HG03139 (cell line): Measurements from ENCODE around the gene KANK2.
"Not testable (repeated sequence)": the region's sequence is repeated elsewhere in the genome, so short reads cannot be mapped to it uniquely, and the experiment has no call there.

ENCODE experiments used
- ATAC-seq: cut with Tn5 transposase; IDR thresholded peaks from one replicate; pipeline ENCODE4 v1.9.1; 2021; ENCODE audit not compliant: unreplicated experiment

Gene KANK2

DNA sequence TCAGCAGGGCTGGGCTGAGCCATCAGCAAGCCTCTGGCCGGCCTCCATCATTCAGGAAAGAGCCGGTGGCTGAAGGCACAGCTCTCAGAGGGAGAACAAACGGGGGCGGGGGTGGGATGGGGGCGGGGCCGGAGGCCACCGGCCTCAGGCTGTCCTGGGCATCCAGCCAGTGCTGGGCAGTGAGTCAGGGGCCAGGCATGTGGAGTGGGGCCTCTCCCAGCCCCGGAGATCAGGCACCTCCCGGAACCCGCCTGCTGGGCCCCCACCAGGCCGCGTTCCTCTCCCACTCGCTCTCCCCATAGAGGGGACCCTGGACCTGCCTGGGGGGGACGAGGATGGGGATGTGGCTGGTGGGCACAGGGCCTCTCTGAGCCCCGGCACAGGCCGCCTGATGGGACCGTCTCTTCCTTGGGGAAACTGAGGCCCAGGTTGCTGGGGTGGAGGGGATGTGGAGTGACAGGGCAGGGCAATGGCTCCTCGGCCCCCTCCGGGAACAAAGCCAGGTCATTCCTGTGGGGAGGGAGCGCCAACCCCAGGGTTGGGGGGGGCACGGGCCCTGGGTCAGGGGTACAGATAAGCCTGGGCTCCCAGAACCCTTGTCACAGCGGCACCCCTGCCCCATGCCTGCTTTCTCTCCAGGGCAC, 54.7 kb downstream of the KANK2 start:
- ATAC-seq, result no peak

DNA sequence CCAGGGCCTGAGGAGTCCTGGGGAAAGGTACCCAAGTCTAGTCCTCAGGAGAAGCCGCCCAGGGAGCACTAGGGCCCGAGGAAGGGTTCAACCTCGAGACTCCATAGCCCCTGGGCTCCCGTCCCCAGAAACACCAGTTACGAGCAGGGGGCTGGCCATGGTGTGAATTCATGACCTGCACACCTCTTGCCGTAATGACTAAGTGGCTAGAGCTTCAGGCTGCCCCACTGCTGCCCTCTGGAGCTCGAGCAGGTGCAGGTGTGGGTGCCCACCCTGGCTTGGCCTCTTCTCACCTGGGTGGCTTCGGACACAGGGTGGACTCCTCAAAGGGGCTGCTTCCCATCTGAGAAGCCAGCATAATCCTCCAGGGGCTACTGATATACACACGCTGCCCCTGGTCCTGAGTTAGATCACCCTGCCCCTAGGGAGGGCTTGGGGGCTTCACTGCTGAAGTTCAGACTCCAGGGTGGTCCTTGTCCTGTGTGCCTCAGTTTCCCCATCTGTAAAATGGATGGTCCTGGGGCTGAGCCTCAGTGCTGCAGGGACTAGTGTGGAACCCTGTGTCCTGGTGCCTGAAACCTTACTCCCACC, 55.3 kb downstream of the KANK2 start:
- no peak for ATAC-seq

DNA sequence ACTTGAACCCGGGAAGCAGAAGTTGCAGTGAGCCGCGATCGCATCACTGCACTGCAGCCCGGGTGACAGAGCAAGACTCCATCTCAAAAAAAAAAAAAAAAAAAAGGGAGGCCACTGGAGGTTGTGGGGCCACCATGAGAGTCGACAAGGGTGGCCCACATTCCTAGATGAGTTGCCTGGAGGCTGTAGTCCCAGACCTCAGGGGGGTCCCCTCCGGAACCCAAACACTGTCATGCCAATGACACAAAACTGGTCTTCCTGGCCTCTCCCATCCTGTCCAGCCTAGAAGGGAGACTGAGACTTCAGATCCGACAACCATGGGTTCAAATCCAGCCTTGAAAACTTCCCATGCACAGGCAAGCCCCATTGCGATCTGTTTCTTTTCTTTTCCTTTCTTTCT, 56.4 kb downstream of the KANK2 start:
- ATAC-seq, result no peak

DNA sequence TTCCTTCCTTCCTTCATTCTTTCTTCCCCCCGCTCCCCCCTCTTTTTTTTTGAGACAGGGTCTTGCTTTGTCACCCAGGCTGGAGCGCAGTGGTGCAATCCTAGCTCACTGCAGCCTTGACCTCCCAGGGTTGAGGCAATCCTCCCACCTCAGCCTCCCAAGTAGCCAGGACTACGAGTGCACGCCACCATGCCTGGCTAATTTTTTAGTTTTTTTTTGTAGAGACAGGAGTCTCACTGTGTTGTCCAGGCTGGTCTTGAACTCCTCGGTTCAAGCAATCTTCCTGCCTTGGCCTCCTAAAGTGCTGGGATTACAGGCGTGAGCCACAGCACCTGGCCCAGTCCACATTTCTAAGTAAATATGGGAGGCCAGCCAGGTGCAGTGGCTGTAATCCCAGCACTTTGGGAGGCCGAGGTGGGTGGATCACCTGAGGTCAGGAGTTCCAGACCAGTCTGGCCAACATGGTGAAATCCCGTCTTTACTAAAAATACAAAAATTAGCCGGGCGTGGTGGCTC, 57.3 kb downstream of the KANK2 start:
- not testable (repeated sequence) for ATAC-seq

DNA sequence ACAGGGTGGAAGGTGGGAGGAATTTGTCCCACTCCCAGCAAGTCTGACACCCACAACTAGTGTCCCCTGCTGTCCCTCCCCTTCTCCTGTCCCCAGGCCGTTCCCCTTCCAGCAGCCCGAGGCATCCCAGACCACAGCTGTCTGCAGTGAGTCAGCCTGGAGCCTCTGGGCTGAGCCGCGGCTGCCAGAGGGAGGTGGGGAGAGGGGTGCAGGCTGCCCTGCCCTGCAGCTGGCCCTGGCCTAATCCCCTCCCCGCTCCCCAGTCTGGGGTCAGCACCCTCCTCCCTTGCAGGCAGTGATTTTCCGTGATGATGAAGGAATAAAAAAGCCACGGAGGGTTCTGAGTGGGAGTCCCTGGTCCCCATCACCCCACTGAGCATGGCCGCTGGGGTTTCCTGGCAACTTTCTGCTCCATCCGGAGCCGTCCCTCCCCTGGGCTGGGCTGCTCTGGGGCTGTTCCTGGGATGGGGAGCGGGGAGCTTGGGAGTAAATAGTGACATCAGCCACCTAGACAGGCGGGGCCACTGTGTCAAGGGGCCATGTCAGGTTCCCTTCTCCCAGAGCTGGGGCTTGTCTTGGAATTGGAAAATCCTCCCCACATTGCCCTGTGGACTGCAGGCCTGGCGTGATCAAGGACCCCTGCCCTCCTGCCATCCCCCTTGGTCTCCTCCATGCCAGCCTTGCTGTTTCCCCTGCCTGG, 58.6 kb downstream of the KANK2 start:
- no peak for ATAC-seq

DNA sequence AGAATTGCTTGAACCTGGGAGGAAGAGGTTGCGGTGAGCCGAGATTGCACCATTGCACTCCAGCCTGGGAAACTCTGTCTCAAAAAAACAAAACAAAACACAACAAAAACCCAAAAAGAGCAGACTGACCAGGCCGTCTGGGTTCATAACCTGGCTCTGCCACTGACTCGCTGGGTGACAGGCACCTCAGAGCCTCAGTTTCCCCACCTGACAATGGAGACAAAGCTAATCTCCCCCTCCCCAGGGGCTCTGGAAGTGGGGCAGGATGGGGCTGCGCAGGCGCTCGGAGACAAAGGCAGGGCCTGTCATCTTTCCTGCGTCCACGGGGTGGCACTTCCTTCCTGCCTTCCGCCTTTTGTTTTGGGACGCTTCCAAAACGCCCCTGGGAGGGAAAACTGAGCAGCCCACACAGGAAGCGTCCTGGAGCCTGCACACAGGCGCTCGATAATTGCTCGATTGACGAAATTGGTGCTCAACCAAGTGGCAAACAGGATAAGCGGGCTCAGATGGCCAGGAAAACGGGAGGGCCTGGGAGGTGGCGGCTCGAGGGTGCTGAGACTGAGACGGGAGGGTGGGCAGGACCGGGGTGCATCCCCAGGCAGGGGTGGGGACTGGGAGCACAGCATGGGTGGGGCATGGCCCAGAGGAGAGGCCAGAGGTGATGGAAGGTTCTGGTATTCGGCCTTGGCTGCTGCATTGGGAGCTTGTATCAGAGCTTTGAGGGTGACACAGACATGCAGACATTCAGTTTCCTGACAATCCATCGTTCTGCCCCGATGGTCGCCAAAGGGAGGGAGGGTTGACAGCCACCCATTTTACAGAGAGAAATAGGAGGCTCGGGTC, 59.6 kb downstream of the KANK2 start:
- ATAC-seq, result no peak

DNA sequence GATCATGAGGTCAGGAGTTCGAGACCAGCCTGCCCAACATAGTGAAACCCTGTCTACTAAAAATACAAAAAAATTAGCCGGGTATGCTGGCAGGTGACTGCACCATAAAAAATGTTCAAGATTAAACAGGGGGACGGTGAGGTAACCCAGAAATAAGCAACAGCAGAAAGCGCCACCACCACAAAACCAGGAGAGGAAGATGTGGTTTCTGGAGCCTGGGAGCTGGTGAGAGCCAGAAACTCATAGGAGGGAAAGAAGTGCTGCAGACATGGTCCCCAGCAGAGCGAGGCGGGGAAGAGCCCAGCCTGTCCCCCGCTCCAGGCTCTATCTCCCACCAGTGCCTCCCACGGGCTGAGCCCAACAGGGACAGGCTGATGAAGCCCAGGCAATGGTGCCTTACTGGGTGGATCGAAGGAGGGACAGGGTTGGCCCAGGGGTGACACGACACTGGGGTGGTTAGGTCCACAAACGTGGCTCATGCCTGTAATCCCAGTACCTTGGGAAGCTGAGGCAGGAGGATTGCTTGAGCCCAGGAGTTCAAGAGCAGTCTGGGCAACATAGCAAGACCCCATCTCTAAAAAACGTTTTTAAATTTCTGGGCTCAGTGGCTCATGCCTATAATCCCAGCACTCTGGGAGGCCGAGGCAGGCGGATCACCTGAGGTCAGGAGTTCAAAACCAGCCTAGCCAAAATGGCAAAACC, 60.8 kb downstream of the KANK2 start:
- no peak for ATAC-seq

DNA sequence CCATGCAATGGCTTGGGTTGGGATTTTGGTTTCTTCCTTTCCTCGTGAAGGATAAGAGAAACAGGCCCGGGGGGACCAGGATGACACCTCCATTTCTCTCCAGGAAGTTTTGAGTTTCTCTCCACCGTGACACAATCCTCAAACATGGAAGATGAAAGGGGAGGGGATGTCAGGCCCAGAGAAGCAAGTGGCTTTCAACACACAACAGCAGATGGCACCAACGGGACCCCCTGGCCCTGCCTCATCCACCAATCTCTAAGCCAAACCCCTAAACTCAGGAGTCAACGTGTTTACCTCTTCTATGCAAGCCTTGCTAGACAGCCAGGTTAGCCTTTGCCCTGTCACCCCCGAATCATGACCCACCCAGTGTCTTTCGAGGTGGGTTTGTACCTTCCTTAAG, 65.9 kb downstream of the KANK2 start:
- no peak for ATAC-seq

DNA sequence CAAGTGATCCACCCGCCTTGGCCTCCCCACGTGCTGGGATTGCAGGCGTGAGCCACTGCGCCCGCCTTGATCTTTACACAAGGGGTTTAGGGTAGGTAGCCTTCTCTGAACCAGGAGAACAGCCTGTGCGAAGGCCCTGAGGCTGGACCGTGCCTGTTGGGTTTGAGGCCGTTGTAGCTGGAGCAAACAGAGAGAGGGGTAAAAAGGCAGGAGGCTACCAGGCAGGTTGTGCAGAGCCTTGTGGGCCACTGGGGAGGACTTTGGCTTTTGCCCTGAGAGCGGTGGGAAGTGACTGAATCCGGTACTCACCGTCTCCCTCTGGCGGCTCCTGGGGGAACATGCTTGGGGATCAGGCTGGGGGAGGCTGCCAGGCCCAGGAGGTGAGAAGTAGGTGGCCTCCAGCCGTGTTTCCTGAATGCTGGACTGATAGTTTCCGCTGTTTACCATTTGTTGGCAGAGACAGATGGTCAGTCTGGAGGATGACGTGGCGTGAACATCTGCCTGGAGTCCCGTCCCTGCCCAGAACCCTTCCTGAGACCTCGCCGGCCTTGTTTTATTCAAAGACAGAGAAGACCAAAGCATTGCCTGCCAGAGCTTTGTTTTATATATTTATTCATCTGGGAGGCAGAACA, 66.4 kb downstream of the KANK2 start:
- ATAC-seq, result no peak

DNA sequence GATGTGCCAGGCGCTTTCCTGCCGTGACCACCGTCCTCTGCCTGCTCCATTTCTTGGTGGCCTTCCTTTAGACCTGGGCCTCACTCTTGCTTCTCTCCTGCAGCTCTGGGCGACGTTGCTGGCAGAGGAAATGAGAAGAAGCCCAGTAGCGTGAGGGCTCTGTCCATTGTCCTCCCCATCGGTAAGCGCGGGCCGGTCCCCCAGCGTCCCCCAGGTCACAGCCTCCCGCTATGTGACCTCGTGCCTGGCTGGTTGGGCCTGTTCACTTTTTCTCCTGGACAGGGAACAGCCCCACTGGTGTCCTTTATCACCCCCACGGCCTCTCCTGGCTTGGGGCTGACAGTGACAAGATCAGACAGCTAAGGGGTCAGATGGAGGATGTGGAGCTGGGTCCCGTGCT, 69.4 kb downstream of the KANK2 start:
- ATAC-seq, result no peak

DNA sequence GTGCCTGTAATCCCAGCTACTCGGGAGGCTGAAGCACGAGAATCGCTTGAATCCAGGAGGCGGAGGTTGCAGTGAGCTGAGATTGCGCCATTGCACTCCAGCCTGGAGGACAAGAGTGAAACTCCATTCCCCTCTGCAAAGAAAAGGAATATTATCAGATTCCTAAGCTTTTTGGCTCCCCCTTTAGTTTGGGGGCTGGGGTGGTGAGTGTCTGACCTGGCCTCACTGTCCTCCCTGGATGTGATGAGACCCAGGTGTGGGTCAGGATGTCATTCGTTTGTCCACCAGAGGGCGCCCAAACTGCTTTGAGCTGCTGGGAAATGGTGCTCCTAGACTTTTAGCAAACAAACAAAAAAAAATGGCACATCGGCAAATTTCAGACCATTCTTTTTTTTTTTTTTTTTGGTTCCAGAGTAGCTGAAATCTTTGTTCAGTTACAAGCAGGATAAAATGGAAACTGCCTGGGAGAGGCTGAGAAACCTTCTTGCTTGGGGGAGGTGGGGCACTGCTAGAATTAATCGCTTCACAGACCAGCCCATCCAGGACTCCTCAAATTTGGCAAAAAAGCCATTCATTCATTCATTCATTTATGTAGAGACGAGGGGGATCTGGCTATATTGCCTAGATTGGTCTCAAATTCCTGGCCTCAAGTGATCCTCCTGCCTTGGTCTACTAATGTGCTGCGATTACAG, 71.2 kb downstream of the KANK2 start:
- no peak for ATAC-seq

DNA sequence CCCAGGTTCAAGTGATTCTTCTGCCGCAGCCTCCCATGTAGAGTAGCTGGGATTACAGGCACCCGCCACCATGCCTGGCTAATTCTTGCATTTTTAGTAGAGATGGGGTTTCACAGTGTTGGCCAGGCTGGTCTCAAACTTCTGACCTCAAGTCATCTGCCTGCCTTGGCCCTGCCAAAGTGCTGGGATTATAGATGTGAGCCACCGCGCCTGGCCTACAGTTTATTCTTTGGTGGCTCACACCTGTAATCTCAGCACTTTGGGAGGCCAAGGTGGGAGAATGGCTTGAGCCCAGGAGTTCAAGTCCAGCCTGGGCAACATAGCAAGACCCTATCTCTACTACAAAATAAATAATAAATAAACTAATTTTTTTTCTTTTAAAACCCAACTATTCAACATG, 73.2 kb downstream of the KANK2 start:
- ATAC-seq, result not testable (repeated sequence)

DNA sequence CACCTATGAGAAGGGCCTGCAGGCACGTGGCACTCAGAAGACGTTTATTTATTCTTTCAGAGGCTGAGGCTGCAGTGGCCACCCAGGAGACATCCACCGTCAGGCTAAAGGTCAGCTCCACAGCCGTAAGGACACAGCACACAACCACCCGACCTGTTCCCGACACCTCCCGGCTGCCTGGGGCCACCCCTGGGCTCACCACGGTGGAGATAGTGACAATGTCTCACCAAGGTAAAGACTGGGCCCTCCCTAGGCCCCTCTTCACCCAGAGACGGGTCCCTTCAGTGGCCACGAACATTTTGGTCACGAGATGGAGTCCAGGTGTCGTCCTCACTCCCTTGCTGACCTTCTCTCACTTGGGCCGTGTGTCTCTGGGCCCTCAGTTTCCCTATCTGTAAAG, 74.2 kb downstream of the KANK2 start:
- no peak for ATAC-seq

DNA sequence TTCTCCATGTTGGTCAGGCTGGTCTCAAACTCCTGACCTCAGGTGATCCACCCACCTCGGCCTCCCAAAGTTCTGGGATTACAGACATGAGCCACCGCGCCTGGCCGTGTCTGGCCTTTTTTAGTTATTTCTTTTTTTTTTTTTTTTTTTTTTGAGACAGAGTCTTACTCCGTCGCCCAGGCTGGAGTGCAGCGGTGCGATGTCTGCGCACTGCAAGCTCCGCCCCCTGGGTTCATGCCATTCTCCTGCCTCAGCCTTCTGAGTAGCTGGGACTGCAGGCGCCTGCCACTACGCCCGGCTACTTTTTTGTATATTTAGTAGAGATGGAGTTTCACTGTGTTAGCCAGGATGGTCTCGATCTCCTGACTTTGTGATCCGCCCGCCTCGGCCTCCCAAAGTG, 75.4 kb downstream of the KANK2 start:
- not testable (repeated sequence) for ATAC-seq

DNA sequence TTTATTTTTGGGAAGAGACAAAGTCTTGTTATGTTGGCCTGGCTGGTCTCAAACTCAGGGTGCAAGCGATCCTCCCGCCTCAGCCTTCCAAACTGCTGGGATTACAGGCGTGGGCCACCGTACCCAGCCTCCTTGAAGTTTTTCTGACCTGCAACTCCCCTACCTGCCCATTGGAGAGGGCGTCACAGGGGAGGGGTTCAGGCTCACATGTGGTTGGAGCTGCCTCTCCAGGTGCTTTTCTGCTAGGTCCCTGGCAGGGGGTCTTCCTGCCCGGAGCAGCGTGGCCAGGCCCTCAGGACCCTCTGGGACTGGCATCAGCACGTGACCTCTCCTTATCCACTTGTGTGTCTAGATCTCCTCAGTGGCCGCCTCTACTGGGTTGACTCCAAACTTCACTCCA, 80.8 kb downstream of the KANK2 start:
- ATAC-seq, result no peak

DNA sequence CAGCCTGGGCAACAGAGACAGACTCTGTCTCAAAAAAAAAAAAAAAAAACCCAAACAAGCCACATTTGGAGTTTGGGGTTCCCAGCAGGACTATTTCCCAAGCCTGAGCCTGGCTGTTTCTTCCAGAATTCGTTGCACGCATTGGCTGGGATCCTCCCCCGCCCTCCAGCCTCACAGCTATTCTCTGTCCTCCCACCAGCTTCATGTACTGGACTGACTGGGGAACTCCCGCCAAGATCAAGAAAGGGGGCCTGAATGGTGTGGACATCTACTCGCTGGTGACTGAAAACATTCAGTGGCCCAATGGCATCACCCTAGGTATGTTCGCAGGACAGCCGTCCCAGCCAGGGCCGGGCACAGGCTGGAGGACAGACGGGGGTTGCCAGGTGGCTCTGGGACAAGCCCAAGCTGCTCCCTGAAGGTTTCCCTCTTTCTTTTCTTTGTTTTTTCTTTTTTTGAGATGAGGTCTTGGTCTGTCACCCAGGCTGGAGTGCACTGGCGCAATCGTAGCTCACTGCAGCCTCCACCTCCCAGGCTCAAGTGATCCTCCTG, 81.4 kb downstream of the KANK2 start:
- no peak for ATAC-seq

DNA sequence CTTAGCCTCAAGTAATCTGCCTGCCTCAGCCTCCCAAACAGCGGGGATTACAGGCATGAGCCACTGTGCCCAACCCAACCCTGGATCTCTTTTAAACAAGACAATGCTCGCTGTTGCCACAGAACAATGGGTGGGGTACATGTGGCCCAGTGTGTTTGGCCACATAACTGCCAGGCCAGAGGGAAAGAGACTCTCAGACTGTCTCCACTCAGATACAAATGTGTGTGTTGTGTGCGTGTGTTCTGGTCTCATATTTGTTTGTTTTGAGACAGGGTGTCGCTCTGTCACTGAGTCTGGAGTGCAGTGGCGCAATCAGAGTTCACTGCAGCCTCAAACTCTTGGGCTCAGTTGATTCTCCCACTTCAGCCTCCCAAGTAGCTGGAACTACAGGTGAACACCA, 82.3 kb downstream of the KANK2 start:
- ATAC-seq, result no peak
